ENCODE measurements around the gene IL36G.

DNA sequence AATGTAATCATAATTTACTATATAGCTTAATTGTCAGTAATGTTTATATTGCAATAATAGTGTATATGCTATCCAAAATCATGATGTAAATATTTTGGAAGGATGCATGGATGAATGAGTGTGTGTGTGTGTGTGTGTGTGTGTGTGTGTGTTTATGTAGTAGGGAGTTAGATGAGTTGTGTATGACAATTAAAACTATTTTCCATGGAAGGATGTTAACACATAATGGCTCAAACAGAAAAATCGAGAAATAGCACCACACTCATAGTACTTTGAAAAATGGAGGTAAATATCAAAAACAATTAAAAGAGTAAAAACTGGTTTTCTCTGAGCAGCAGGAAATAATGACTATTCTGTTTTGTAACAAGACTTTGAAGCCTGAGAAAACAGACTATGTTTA lies 19.3 kb downstream of the IL36G start:
- TF ChIP-seq EZH2 (optimal IDR thresholded peaks at IDR 0.05; ENCODE audit: low read depth, low read length) = no peak
- TF ChIP-seq CTCF (IDR thresholded peaks at IDR 0.05; ENCODE audit: low read length) = no peak
